Spleen (tissue), 11 donors: ENCODE measurements around the gene ST8SIA3. TPM values are rescaled to one million over a fixed set of nuclear protein-coding genes. Genes with fewer than 3 reads are reported as not detected.

Experiments used
- DNase-seq: peaks from one replicate; pipeline ENCODE4 v3.0.0-alpha.2; 2020
- H3K27ac ChIP-seq, 8 donors: fragments of 200-600 bp; sonication (generic) in 7 of 8; 1 replicate in 4 of 8; 2 replicates in 4 of 8; pipeline versions ENCODE4 v1.5.0 to v1.8.0; 2016 to 2021; ENCODE audit warnings: inconsistent platforms in 4 of 8, mild to moderate bottlenecking in 4 of 8, moderate library complexity in 1 of 8
- H3K27me3 ChIP-seq, 7 donors: fragments of 200-600 bp; sonication (generic) in 6 of 7; replicated peaks in 1 of 7; 1 replicate in 4 of 7; 2 replicates in 3 of 7; pipeline versions ENCODE4 v1.5.0 to v1.8.0; 2016 to 2021; ENCODE audit warnings: inconsistent platforms in 3 of 7, mild to moderate bottlenecking in 1 of 7
- H3K36me3 ChIP-seq, 6 donors: fragments of 200-600 bp; sonication (generic) in 5 of 6; 1 replicate in 4 of 6; 2 replicates in 2 of 6; pipeline versions ENCODE4 v1.5.0 to v1.8.0; 2016 to 2021; ENCODE audit warnings: inconsistent platforms in 2 of 6
- H3K4me1 ChIP-seq, 6 donors: fragments of 200-600 bp; sonication (generic) in 5 of 6; 1 replicate in 3 of 6; 2 replicates in 3 of 6; pipeline versions ENCODE4 v1.5.0 to v1.8.0; 2016 to 2021; ENCODE audit warnings: inconsistent platforms in 3 of 6
- H3K4me3 ChIP-seq, 8 donors: fragments of 200-600 bp; sonication (generic) in 7 of 8; 1 replicate in 4 of 8; 2 replicates in 4 of 8; pipeline versions ENCODE4 v1.5.0 to v1.8.0; 2016 to 2021; ENCODE audit warnings: inconsistent platforms in 4 of 8, mild to moderate bottlenecking in 4 of 8, moderate library complexity in 2 of 8
- H3K9me3 ChIP-seq, 8 donors: fragments of 200-600 bp; sonication (generic) in 7 of 8; 1 replicate in 4 of 8; 2 replicates in 4 of 8; pipeline versions ENCODE4 v1.5.0 to v1.8.0; 2016 to 2021; ENCODE audit warnings: inconsistent platforms in 4 of 8
- POLR2A ChIP-seq, 3 donors: fragments of 450-650 bp; IDR thresholded peaks; one replicate each; pipeline ENCODE4 v1.5.1; 2017; ENCODE audit warnings: antibody characterized with exemption in 3 of 3, mild to moderate bottlenecking in 1 of 3
- POLR2AphosphoS5 ChIP-seq, 3 donors: sonication (generic); formaldehyde crosslinking; IDR thresholded peaks; one replicate each; pipeline ENCODE4 v1.5.1; 2017; ENCODE audit warnings: antibody characterized with exemption in 3 of 3
- WGBS, 5 donors: extraction: QIAGEN DNeasy Blood & Tissue Kit in 3 of 5; methylation state at CpG; one replicate each; pipeline versions ENCODE4 v1.1.5 to v1.1.7; 2013 to 2018; 5-methylcytosine and 5-hydroxymethylcytosine counted together
- intact Hi-C: fragments of 100-400 bp; cut with DNase I; formaldehyde crosslinking; loops from one replicate; pipeline ENCODE4 v1.15.0; 2023; ENCODE audit warnings: low total_unique reads
- polyA plus RNA-seq, 3 donors: library from polyadenylated mRNA; stranded (reverse); fragments of 200-250 nt; gene quantifications; one replicate each; pipeline ENCODE4 v1.2.1, GENCODE V29; 2013
- total RNA-seq, 7 donors: library from RNA; depleted of rRNA in 3 of 7; stranded (reverse); fragments of >200 nt in 3 of 7; fragmentation: NEBNext Ultra II Directional in 4 of 7; extraction: Animal tissue kit (Norgen Biotek cat#: 25700) in 4 of 7; gene quantifications; one replicate each; pipeline versions ENCODE4 v1.1.0 to v1.2.1, GENCODE V29; 2016 to 2021
- TF ChIP-seq, protein P1 (sequence below), 11 experiments: fragments of 200-600 bp in 7 of 11; fragments of 450-650 bp in 4 of 11; sonication (generic) in 4 of 11; IDR thresholded peaks in 8 of 11; conservative IDR thresholded peaks in 3 of 11; 1 replicate in 7 of 11; 2 replicates in 4 of 11; pipeline versions ENCODE4 v1.4.0 to v1.8.0; 2016 to 2021; ENCODE audit warnings: antibody characterized with exemption in 11 of 11, inconsistent platforms in 4 of 11, mild to moderate bottlenecking in 1 of 11
- donor health status: healthy with polysubstance abuse.
- donor health status: DM: no; HTN: no; CAD: no; lungs with moderate emphysema.
- donor health status: DM: no; HTN: no; CAD: no.
- donor health status: Bipolar disorder and iron deficiency.
- donor health status: healthy.
- donor health status: DM: no; HTN: no; CAD: no.
- donor health status: DM: yes; HTN: yes; CAD: no.

ST8SIA3 gene
- total and polyA plus RNA-seq, 10 donors, result not detected

DNA sequence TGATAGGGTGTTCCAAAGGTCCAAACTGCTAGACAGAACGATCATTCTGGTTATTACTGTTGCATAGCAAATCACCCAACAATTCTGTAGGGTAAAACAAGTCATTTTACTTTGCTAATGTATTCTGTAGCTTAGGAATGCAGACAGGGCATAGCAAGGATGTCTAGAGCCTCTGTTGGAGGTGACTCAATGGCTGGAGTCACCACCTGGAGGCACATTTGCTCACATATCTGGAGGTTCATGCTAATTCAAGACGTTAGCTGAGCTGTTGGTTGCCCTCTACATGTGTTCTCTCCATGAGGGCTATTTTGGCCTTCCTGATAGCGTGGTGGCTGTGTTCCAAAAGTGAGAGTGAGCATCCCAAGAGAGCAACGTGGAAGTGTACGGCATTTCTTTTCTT lies 22.5 kb upstream of the ST8SIA3 start:
- no peaks in the 10 kb centered on the region for H3K36me3 ChIP-seq
- H3K27ac ChIP-seq, result no peak overlapping the region
- H3K4me1 ChIP-seq, result no peaks in the 10 kb centered on the region
- peaks cover 0 to 11% (median 0%) of the 10 kb centered on the region in 7 donors for H3K27me3 ChIP-seq
- TF ChIP-seq POLR2AphosphoS5 (IDR thresholded peaks at IDR 0.05) (no peak), POLR2A (IDR thresholded peaks at IDR 0.05) (no peak)
- TF ChIP-seq, protein P1, sequence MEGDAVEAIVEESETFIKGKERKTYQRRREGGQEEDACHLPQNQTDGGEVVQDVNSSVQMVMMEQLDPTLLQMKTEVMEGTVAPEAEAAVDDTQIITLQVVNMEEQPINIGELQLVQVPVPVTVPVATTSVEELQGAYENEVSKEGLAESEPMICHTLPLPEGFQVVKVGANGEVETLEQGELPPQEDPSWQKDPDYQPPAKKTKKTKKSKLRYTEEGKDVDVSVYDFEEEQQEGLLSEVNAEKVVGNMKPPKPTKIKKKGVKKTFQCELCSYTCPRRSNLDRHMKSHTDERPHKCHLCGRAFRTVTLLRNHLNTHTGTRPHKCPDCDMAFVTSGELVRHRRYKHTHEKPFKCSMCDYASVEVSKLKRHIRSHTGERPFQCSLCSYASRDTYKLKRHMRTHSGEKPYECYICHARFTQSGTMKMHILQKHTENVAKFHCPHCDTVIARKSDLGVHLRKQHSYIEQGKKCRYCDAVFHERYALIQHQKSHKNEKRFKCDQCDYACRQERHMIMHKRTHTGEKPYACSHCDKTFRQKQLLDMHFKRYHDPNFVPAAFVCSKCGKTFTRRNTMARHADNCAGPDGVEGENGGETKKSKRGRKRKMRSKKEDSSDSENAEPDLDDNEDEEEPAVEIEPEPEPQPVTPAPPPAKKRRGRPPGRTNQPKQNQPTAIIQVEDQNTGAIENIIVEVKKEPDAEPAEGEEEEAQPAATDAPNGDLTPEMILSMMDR (IDR thresholded peaks at IDR 0.05 in 8 of 11, conservative IDR thresholded peaks at IDR 0.05 in 3 of 11), result no peak
- no peak for DNase-seq
- H3K9me3 ChIP-seq, result no peaks in the 10 kb centered on the region
- no peak overlapping the region for H3K4me3 ChIP-seq
- WGBS, 5 donors, result 67 to 77% (median 75%) methylated on average over 5 of the region's 5 CpGs
- intact Hi-C loops, result no loop called here

DNA sequence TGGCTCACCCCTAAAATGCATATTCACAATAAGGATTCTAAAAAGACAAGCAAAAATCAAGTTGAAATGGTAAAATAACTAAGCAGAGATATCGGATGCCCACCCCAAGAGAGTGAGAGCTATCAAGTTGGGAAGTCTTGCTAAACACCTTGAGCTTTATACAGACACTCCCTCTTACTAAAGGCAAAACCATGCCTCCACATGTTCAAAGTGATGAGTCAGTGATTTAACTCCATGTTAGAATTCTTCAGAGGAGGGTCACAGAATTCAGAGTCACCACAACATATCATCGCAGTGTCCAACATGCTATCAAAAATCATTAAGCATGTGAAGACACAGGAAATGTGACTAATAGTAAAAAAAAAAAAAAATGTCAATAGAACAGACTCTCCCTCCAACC lies 20.6 kb upstream of the ST8SIA3 start:
- intact Hi-C loops, result no loop called here
- no peak overlapping the region for H3K4me3 ChIP-seq

DNA sequence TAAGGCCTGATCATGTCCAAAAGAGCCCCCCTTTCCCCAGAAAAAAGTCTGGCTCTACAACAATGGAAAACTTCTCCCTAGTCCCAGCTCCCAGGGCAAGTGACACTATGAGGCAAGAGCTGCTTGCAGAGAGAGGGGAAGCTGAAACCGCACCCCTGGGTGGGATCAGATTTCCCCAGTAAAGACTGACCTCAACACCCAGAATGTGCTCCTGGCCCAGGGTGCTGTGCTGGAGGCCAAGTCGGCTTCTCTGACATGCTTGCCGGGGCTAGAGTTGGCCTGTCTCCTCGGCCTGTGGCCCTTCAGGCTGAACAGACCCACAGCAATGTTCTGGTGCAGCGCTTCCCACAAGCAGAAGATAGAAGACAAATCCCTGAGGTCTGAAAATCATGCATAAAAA lies 18.4 kb upstream of the ST8SIA3 start:
- peaks cover 0 to 16% (median 0%) of the 10 kb centered on the region in 7 donors for H3K27me3 ChIP-seq
- WGBS, 5 donors, result 58 to 67% (median 61%) methylated on average over 4 to 5 of the region's 5 CpGs
- no peak overlapping the region for H3K4me3 ChIP-seq
- intact Hi-C loops, result no loop called here
- no peaks in the 10 kb centered on the region for H3K4me1 ChIP-seq
- H3K9me3 ChIP-seq, result no peaks in the 10 kb centered on the region
- no peak for DNase-seq
- no peaks in the 10 kb centered on the region for H3K36me3 ChIP-seq
- no peak overlapping the region for H3K27ac ChIP-seq
- TF ChIP-seq, protein P1 (IDR thresholded peaks at IDR 0.05 in 8 of 11, conservative IDR thresholded peaks at IDR 0.05 in 3 of 11), result no peak
- TF ChIP-seq POLR2AphosphoS5 (IDR thresholded peaks at IDR 0.05) (no peak), POLR2A (IDR thresholded peaks at IDR 0.05) (no peak)

More for the DNA sequence above, 20.6 kb upstream of the ST8SIA3 start:
- H3K4me1 ChIP-seq, result no peaks in the 10 kb centered on the region
- no peaks in the 10 kb centered on the region for H3K9me3 ChIP-seq
- H3K27ac ChIP-seq, result no peak overlapping the region
- no peak for TF ChIP-seq POLR2A (IDR thresholded peaks at IDR 0.05)
- TF ChIP-seq, protein P1 (IDR thresholded peaks at IDR 0.05 in 8 of 11, conservative IDR thresholded peaks at IDR 0.05 in 3 of 11), result no peak
- TF ChIP-seq POLR2AphosphoS5 (IDR thresholded peaks at IDR 0.05), result no peak
- peaks cover 0 to 11% (median 0%) of the 10 kb centered on the region in 7 donors for H3K27me3 ChIP-seq
- no peaks in the 10 kb centered on the region for H3K36me3 ChIP-seq
- WGBS, 5 donors, result 79 to 96% (median 92%) methylated on average over 2 of the region's 2 CpGs
- DNase-seq, result no peak

DNA sequence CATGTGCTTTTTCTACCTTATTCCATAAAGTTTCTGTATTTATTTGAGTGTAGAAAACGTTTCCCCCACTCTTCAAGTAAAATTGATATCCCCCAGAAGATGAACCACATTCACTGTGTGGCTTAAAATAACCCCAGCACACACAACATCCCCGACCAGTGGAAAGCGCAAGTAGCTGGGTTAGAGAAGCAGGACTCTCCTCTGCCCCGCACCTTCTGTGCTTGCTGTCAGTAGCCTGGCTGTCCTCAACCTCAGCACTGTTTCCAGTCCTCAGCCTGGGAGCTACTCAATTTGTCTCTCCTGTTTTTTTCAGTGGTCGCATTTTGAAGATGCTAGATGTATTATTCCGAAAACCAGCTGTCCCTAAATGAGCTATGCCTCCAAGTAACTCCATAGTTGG lies 18.0 kb upstream of the ST8SIA3 start:
- no peak for DNase-seq
- TF ChIP-seq POLR2AphosphoS5 (IDR thresholded peaks at IDR 0.05), result no peak
- TF ChIP-seq, protein P1 (IDR thresholded peaks at IDR 0.05 in 8 of 11, conservative IDR thresholded peaks at IDR 0.05 in 3 of 11), result no peak
- TF ChIP-seq POLR2A (IDR thresholded peaks at IDR 0.05), result no peak
- no peak overlapping the region for H3K27ac ChIP-seq
- H3K27me3 ChIP-seq, result peaks cover 0 to 18% (median 0%) of the 10 kb centered on the region in 7 donors
- 66 to 76% (median 70%) methylated on average over 6 of the region's 6 CpGs for WGBS, 5 donors
- intact Hi-C loops, result no loop called here
- H3K4me3 ChIP-seq, result no peak overlapping the region
- H3K36me3 ChIP-seq, result no peaks in the 10 kb centered on the region
- no peaks in the 10 kb centered on the region for H3K4me1 ChIP-seq
- H3K9me3 ChIP-seq, result no peaks in the 10 kb centered on the region
